Hepatocyte (in vitro differentiated cells): ENCODE results near the gene H6PD.

ENCODE experiments used
- EZH2 ChIP-seq: fragments of 200-600 bp; sonication (generic); IDR thresholded peaks from 2 replicates; pipeline ENCODE4 v1.6.1; 2016; ENCODE audit warnings: antibody characterized with exemption, mild to moderate bottlenecking, borderline replicate concordance
- EZH2phosphoT487 ChIP-seq: fragments of 200-600 bp; sonication (generic); IDR thresholded peaks from one replicate; pipeline ENCODE4 v1.6.1; 2018; ENCODE audit warnings: antibody characterized with exemption, mild to moderate bottlenecking, low read depth, moderate library complexity; ENCODE audit not compliant: unreplicated experiment, severe bottlenecking
- TF ChIP-seq, protein P1 (sequence below): fragments of 200-600 bp; sonication (generic); IDR thresholded peaks from 2 replicates; pipeline ENCODE4 v1.5.1; 2016; ENCODE audit warnings: antibody characterized with exemption, mild to moderate bottlenecking; ENCODE audit not compliant: poor library complexity

GRCh38 chr1:9187004-9187403 lies 47.6 kb upstream of the H6PD start:
- TF ChIP-seq, protein P1, sequence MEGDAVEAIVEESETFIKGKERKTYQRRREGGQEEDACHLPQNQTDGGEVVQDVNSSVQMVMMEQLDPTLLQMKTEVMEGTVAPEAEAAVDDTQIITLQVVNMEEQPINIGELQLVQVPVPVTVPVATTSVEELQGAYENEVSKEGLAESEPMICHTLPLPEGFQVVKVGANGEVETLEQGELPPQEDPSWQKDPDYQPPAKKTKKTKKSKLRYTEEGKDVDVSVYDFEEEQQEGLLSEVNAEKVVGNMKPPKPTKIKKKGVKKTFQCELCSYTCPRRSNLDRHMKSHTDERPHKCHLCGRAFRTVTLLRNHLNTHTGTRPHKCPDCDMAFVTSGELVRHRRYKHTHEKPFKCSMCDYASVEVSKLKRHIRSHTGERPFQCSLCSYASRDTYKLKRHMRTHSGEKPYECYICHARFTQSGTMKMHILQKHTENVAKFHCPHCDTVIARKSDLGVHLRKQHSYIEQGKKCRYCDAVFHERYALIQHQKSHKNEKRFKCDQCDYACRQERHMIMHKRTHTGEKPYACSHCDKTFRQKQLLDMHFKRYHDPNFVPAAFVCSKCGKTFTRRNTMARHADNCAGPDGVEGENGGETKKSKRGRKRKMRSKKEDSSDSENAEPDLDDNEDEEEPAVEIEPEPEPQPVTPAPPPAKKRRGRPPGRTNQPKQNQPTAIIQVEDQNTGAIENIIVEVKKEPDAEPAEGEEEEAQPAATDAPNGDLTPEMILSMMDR: no peak
- TF ChIP-seq EZH2 (no peak), EZH2phosphoT487 (no peak)
